ENCODE results near the gene MINDY4B.

The MINDY4B gene
- 0 to 0.88 (median 0) reads per million in 17 experiments for total RNA-seq

GRCh38 chr3:150905339-150905738 is at the start of gene MINDY4B:
Gene MINDY4B, minus strand, starts transcription at chr3:150905439. Its CDS starts 0 bp downstream, at chr3:150905439.
- no peak for DNase-seq

DNA sequence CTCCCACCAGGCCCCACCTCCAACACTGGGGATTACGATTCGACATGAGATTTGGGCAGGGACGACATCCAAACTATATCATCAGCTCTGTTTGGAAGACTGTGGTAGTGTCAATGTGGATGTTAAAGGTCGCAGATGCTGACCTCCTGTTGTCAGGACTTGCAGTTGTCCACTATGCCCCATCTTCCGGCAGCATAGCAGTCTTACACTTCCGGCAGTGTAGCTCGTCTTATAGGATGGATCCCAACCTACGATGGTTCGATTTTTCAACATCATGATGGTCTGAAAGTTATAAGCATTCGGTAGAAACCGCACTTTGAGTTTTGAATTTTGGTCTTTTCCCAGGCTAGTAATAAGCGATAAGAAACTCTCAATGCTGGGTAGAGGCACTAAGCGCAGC is 46.7 kb upstream of the MINDY4B start:
- no peak for DNase-seq

DNA sequence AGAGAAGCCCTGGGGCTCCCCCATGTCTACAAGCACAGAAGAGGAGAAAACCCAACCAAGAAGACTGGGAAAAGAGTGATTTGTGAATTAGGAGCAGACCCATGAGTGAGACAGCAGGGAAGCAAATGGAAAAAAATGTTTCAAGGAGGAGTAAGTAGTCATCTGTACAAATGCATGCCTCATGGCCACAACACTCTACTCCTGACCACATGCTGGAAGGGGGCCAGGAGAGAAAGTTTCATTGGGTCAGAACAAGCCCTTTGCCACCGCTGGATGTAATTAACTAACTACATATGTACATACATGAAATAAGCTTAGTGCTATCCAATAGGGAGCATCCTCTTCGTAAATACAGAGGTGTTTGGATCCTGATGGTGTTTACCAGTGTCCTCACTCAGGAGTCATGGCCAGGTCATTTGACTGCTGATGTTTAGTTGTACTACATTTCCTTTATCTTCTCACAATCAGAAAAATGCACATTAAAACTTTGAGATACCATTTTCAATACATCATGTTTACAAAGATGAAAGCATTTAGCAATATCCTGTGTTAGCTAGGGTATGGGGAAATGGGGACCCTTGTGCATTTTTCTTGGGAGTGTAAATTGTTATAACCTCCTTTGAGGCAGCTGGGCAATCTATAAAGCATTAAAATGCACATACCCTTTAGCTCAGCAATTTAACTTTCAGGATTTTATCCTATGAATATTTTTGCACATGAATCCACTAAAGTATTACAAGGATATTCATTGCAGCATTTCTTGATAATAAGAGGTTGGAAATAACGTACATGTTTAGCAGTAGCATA is 40.2 kb upstream of the MINDY4B start:
- no peak for DNase-seq

GRCh38 chr3:150942221-150942620 is 37.0 kb upstream of the MINDY4B start:
- no peak for DNase-seq

- no peak for DNase-seq
Observed at GRCh38 chr3:150936693-150937092, 31.5 kb upstream of the MINDY4B start.

DNA sequence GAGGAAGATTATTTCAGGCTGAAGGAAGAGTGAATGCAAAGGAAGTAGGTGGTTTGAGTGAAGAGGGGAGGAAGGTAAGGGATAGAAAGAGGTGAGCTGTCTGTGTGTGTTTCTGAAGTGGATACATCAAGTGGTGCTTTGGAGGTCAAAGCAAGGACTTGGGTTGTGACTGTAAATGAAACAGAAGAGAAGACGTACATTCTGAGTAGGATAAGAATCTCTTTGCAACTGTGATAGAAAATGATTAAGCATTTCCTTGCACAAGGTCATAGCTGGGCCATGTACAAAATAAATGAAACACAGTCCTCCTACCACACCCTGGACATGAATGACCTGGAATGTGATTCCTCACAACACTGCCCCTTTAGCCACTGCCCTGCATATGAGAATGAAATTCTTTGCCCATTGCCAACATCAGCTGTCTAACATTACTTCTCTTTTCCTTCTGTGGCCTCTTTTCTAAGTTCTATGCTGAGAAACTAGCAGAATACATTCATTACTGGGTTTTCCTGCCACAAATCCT is 28.3 kb upstream of the MINDY4B start:
- DNase-seq: no peak

DNA sequence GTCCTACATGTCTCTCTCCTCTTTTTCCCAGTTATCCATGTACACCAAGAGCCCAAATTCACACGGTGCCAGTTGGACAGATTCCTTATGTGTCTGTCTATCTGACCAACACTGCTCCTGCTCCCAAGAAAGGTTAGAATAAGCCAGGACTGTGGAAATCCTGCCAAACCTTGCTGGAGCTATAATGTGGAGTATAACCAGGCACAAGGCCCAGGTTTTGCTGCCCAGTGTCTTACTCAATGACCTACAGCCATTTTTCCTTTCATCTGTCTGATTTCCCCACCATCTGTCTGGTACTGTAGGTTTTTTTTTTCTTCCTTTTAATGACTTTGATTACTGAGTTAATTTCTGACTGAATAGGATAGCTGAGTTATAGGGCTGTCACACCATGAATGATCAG is 26.5 kb upstream of the MINDY4B start:
- no peak for DNase-seq

- no peak for DNase-seq
Observed at GRCh38 chr3:150930839-150931238, 25.6 kb upstream of the MINDY4B start.

GRCh38 chr3:150928234-150928633 is 23.0 kb upstream of the MINDY4B start:
- no peak for DNase-seq

DNA sequence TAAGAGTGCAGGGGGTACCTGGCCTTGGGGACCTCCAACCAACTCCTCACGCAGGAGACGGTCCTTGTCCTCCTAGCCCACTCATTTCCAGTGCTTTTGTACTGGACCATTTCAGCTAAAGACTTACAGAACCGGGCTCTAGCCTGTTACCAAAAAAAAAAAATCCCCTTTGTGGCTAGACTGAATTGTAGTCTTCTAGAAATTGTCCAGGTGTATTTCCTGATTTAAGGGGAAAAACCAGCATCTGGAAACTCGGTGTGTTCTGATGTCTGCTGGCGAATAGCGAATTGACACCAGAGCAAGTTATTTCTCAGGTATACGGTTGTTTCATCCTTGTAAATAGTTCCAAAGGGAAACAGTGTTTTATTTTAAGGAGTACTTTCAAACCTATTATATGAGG is 21.1 kb upstream of the MINDY4B start:
- DNase-seq: no peak

- DNase-seq: peak; percentile 39 to 68 (median 64)
Observed at GRCh38 chr3:150925751-150926201, 20.5 kb upstream of the MINDY4B start.

GRCh38 chr3:150922611-150923010 is 17.4 kb upstream of the MINDY4B start:
- DNase-seq: no peak

DNA sequence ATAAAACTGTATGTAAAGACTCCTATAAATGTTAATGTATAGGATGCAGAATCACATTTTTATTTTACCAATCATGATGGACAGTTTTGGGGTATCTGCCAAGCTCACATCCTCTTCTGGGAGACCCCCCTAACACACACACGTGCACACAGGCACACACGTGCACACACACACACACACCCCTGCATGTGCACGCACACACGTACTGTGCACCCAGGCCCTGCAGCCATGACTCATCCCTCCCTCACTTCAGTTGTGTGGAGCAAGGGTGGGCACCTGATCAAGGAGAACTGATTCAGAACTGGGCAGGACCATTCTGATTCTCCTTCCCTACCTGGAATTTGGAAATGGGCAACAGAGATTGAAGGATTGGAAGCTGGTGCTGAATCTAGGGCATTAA is 16.0 kb upstream of the MINDY4B start:
- DNase-seq: no peak

DNA sequence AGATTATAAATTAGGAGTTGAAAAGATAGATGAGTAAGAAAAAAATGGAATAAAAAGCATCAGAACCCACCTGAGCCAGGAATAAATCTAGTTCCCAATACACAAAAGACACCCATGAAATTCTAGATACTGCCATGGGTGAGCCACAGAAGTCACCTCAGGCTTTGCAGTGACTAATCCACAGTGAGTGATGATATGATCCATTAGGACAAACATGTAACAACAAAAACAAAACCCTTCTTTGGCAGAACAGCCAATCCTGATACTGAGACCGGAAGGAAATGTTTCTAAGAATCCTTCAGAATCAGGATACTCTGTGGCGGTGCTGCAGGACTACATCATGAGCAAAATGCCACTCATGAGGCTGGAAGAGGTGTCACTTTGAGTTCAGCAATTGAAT is 15.0 kb upstream of the MINDY4B start:
- DNase-seq: no peak

GRCh38 chr3:150917951-150918350 is 12.7 kb upstream of the MINDY4B start:
- no peak for DNase-seq

DNA sequence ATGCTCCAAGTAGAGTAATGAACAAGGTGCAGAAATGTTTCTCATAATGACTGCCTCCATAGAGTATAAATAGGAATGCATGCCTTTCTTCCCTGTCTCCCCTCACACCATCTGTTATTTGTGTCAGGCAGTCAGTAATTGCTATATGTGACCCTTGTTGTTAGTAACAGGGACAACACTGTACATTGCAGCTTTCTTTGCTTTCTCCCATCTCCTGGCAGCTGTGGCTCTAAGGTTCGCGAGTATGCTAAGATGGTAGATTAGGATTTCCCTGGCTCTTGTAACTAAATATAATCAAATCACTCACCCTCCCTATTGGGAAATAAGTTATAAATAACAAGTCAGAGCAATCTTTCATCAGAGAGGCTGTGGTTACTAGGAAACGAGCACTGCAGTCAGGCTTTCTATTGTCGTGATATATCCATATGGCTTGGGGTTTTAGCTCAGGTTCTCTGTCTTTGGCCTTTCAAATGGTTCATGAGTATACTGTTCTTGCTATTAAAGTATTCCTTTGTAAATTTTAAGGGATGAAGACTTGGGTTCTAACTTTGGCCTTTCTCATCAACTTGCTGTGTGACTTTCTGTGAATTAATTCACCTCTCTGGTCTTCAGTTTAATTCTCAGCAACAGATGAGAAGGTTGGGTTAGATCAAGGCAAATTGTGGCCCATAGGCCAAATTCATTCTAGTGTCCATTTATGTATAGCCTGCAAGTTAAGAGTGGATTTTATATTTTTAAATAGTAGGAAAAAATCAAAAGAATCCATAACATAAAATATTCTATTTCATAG is 8.1 kb upstream of the MINDY4B start:
- peak in 2 of 4 experiments; percentile 28 to 34 for DNase-seq

DNA sequence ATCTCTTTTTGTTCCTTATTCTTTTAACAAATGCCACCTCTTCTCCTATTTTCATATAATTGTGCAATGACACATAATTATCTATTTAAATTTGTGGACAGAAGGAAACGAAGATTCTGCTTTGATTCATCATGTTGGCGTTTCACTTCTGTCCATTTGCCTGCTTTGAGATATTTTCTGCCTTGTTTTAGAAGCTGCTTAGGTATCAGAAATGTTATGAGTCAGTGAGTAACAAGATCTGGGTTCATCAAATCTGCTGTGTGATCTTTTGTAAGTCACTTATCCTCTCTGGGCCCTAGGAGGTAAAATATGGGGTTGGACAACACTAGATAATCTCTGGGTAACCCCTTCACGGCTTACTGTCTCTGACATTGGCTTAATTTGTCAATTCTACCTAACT is 7.3 kb upstream of the MINDY4B start:
- DNase-seq: no peak

DNA sequence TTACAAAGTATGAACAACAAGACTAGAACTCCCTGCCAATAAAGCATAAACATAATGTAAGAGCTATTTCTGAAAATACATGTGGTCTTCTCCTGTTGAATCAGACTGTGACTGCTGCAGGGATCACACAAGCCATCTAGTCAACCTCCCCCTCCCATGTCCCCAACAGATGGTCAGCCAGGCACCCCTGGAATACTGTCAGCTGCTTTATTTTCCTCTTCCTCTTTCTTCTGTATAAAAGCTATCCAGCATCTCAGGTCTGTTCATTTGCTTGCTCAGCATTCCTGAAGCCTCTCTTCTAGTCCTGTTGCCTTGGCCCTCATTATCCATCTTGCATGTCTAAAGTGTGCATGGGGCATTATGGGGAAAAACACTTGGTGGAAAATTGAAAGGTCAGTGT is 6.5 kb upstream of the MINDY4B start:
- DNase-seq: peak in 2 of 4 experiments; percentile 10 to 13

DNA sequence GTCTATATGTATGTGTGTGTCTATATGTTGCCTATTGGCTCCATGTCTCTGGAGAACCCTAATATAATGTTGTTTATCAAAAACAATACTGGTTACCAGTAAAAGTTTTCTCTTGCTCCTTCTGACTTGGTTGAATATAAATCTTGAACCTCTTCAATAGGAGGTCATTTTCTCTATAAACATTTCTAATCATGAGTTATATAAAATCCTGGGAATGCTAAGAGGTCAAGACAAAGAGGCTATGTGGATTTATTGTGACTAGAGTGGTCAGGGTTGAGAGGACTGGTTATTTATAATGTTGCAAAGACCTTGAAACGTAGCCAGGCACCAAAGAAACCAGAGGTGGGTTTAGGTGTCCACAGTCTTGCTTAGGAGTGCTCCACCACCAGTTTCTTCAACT is 1.2 kb upstream of the MINDY4B start:
- no peak for DNase-seq

DNA sequence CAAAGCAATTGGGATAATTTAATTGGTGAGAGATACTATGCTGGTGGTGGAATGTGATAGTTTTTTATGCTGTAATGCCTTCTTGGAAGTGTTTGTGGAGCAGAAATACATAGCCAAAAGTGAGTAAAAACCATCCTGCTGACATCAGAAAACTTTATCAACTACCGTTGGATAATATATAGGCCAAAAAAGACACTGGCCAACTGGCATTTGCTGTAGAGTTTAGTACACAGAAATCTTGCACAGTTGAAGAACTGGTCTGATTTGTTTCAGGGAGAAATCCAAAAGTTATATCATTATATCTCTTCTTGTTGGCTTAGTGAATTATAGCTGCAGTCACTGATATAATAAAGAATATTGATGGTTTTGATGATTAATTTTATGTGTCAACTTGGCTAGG is 507 bp upstream of the MINDY4B start:
- no peak for DNase-seq

DNA sequence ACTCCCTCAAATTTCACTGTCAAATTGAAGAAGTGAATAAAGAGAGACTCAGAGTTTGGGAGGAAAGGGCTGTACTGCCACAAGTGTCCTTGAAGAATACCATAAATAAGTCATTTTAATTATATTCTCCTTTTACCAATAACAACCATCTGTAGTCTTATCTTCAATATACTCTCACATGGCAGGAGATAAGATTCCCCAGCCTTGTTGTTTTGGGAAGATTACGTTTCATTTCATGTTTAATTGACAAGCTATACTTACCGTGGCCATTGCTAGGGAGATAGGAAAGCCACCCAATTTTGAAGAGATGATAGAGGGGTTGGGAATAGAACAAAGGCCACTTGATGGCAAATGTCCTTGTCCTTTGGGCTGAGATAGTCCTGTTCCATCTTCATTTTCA is 2.3 kb downstream of the MINDY4B start:
- DNase-seq: no peak

GRCh38 chr3:150901793-150902192 is 3.4 kb downstream of the MINDY4B start:
- DNase-seq: no peak

- peak in 1 of 4 experiments; percentile 8 for DNase-seq
Observed at GRCh38 chr3:150899141-150899540, 6.1 kb downstream of the MINDY4B start.

Data from suppressor macrophage (primary cell).